ENCODE data around the gene PARD6G. TPM values are rescaled to one million over a fixed set of nuclear protein-coding genes. Genes with fewer than 3 reads are reported as not detected.

PARD6G gene
- total and polyA plus RNA-seq, 9 of the 15 experiments (the other 6 are each of a cell fraction or from before 2014, with no cell fraction given): 0.03 to 1.2 (median 0.26) TPM

GRCh38 chr18:80140455-80140985, 106.8 kb downstream of the PARD6G start:
- no peak overlapping the region for H3K4me3 ChIP-seq
- H3K4me1 ChIP-seq (replicated peaks in 1 of 2; ENCODE audit: control insufficient read depth in 2 of 2, insufficient read depth in 2 of 2, low read length in 2 of 2): no peaks in the 10 kb centered on the region
- H3K36me3 ChIP-seq (ENCODE audit: control insufficient read depth, insufficient read depth, low read length): peaks cover 43% of the 10 kb centered on the region
- WGBS (ENCODE audit: insufficient coverage, low coverage, missing lambda C conversion rate): 84% methylated on average over 5 of the region's 5 CpGs
- in situ Hi-C loops (cut with MboI) (no loop called here), intact Hi-C loops (cut with micrococcal nuclease) (no loop called here)
- ATAC-seq: no peak
- no peak overlapping the region for H3K27ac ChIP-seq (ENCODE audit: extremely low read depth, low read depth, low read length)
- ChIA-PET POLR2A (interaction anchor here (0.6 to 0.9 kb wide), 2 partner anchors 31 to 41 kb away, joined by 3 read pairs; no protein-coding TSS in a partner anchor), CTCF (ENCODE audit: low intra/inter-chr PET ratio) (no interaction called here)
- H4K20me1 ChIP-seq (replicated peaks; ENCODE audit: control insufficient read depth, insufficient read depth, low read length): no peaks in the 10 kb centered on the region
- H3K9me1 ChIP-seq (ENCODE audit: control insufficient read depth, insufficient read depth, low read length): no peaks in the 10 kb centered on the region
- DNase-seq (ENCODE audit: extremely low read depth in 1 of 4, low spot score in 3 of 4): no peak
- no peak overlapping the region for H3K9ac ChIP-seq (ENCODE audit: insufficient read depth in 1 of 2, low read depth in 2 of 2, low read length in 2 of 2)
- no TSS peak for BruUV-seq (replicated peaks)
- no peaks in the 10 kb centered on the region for H3K27me3 ChIP-seq (ENCODE audit: control insufficient read depth in 2 of 2, insufficient read depth in 2 of 2, low read length in 2 of 2)
- FAIRE-seq: no peak
- no peaks in the 10 kb centered on the region for H3K9me3 ChIP-seq (replicated peaks; ENCODE audit: control insufficient read depth, insufficient read depth, low read depth, low read length)
- TF ChIP-seq PRDM10 (IDR thresholded peaks at IDR 0.05; ENCODE audit: partially characterized antibody): no peak
- no peak for TF ChIP-seq NCOR1 (IDR thresholded peaks at IDR 0.05)
- no peak for TF ChIP-seq ZNF766 (CRISPR knock-in tag; conservative IDR thresholded peaks at IDR 0.05)
- TF ChIP-seq BRF1 (IDR thresholded peaks at IDR 0.05; ENCODE audit: borderline replicate concordance, extremely low read depth, insufficient read length): no peak
- TF ChIP-seq MTA1 (IDR thresholded peaks at IDR 0.05; ENCODE audit: borderline replicate concordance): no peak
- TF ChIP-seq USF2 (CRISPR knock-in tag; IDR thresholded peaks at IDR 0.05): no peak
- no peak for TF ChIP-seq STAT5A (IDR thresholded peaks at IDR 0.05; ENCODE audit: borderline replicate concordance, low read length)
- TF ChIP-seq FOXK1 (CRISPR knock-in tag; IDR thresholded peaks at IDR 0.05; ENCODE audit: borderline replicate concordance): no peak
- TF ChIP-seq TFE3 (CRISPR knock-in tag; IDR thresholded peaks at IDR 0.05): no peak
- TF ChIP-seq ZBTB8A (IDR thresholded peaks at IDR 0.05; ENCODE audit: partially characterized antibody): no peak
- TF ChIP-seq KLF10 (CRISPR knock-in tag; IDR thresholded peaks at IDR 0.05): no peak
- no peak for TF ChIP-seq ARHGAP35 (IDR thresholded peaks at IDR 0.05; ENCODE audit: partially characterized antibody)
- TF ChIP-seq ZNF24 (IDR thresholded peaks at IDR 0.05): no peak
- no peak overlapping the region for H2AFZ ChIP-seq (ENCODE audit: low read depth, low read length)
- no peak overlapping the region for H3K4me2 ChIP-seq (ENCODE audit: insufficient read depth, low read length)
- H3K79me2 ChIP-seq (ENCODE audit: control insufficient read depth, insufficient read depth, low read length): no peaks in the 10 kb centered on the region
